Ascending aorta (tissue), 2 donors: Measurements from ENCODE around the gene VEZF1. TPM values are rescaled to one million over a fixed set of nuclear protein-coding genes. Genes with fewer than 3 reads are reported as not detected.

ENCODE experiments used
- DNase-seq, 2 donors: peaks; one replicate each; pipeline ENCODE4 v3.0.0-alpha.2; 2019; ENCODE audit warnings: low spot score in 2 of 2
- H3K27ac ChIP-seq, 2 donors: fragments of 200-600 bp; sonication (generic); one replicate each; pipeline ENCODE4 v1.5.1; 2016 to 2017; ENCODE audit warnings: mild to moderate bottlenecking in 1 of 2
- H3K27me3 ChIP-seq: fragments of 200-600 bp; sonication (generic); one replicate; pipeline ENCODE4 v1.5.1; 2017
- H3K36me3 ChIP-seq, 2 donors: fragments of 200-600 bp; sonication (generic); one replicate each; pipeline ENCODE4 v1.5.1; 2016
- H3K4me1 ChIP-seq, 2 donors: fragments of 200-600 bp; sonication (generic); one replicate each; pipeline ENCODE4 v1.5.1; 2016 to 2017; ENCODE audit warnings: mild to moderate bottlenecking in 1 of 2
- H3K4me3 ChIP-seq, 2 donors: fragments of 200-600 bp; sonication (generic); one replicate each; pipeline ENCODE4 v1.5.1; 2016 to 2017; ENCODE audit warnings: mild to moderate bottlenecking in 1 of 2
- H3K9me3 ChIP-seq, 2 donors: fragments of 200-600 bp; sonication (generic); one replicate each; pipeline ENCODE4 v1.5.1; 2016
- intact Hi-C: fragments of 100-400 bp; cut with DNase I; formaldehyde crosslinking; loops from one replicate; pipeline ENCODE4 v1.15.1; 2023
- total RNA-seq: library from RNA; depleted of rRNA; stranded (reverse); fragments of >200 nt; gene quantifications from one replicate; pipeline ENCODE4 v1.1.0, GENCODE V29; 2016
- TF ChIP-seq, protein P1 (sequence below), 3 experiments: fragments of 200-600 bp in 2 of 3; fragments of 450-650 bp in 1 of 3; sonication (generic) in 2 of 3; IDR thresholded peaks; one replicate each; pipeline ENCODE4 v1.5.1; 2016 to 2019; ENCODE audit warnings: antibody characterized with exemption in 3 of 3, mild to moderate bottlenecking in 1 of 3, moderate library complexity in 1 of 3

VEZF1 gene
- total RNA-seq, 1 donor from 2014 or later, result 47.4 TPM

DNA sequence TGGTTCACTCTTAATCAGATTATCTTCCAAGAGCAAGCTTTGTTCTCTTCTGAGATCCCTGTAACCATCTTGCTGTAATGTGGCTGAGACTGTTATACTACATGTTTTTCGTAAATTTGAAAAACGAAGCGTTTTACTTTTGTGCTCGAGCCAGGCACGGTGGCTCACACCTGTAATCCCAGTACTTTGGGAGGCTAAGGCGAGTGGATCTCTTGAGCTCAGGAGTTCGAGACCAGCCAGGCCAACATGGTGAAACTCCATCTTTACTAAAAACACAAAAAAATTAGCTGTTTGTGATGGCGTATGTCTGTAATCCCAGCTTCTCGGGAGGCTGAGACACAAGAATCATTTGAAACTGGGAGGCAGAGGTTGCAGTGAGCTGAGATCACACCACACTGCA is 40.7 kb downstream of the VEZF1 start:
- TF ChIP-seq, protein P1, sequence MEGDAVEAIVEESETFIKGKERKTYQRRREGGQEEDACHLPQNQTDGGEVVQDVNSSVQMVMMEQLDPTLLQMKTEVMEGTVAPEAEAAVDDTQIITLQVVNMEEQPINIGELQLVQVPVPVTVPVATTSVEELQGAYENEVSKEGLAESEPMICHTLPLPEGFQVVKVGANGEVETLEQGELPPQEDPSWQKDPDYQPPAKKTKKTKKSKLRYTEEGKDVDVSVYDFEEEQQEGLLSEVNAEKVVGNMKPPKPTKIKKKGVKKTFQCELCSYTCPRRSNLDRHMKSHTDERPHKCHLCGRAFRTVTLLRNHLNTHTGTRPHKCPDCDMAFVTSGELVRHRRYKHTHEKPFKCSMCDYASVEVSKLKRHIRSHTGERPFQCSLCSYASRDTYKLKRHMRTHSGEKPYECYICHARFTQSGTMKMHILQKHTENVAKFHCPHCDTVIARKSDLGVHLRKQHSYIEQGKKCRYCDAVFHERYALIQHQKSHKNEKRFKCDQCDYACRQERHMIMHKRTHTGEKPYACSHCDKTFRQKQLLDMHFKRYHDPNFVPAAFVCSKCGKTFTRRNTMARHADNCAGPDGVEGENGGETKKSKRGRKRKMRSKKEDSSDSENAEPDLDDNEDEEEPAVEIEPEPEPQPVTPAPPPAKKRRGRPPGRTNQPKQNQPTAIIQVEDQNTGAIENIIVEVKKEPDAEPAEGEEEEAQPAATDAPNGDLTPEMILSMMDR (IDR thresholded peaks at IDR 0.05), result no peak
- Histone ChIP-seq H3K4me1 (peaks cover 11 to 64% of the 10 kb centered on the region in 2 donors), H3K27me3 (no peaks in the 10 kb centered on the region), H3K4me3 (peak overlapping the region; percentile 37 to 54), H3K9me3 (no peaks in the 10 kb centered on the region), H3K27ac (peak overlapping the region; percentile 77 to 97), H3K36me3 (no peaks in the 10 kb centered on the region)
- DNase-seq, result no peak
- intact Hi-C loops, result no loop called here

DNA sequence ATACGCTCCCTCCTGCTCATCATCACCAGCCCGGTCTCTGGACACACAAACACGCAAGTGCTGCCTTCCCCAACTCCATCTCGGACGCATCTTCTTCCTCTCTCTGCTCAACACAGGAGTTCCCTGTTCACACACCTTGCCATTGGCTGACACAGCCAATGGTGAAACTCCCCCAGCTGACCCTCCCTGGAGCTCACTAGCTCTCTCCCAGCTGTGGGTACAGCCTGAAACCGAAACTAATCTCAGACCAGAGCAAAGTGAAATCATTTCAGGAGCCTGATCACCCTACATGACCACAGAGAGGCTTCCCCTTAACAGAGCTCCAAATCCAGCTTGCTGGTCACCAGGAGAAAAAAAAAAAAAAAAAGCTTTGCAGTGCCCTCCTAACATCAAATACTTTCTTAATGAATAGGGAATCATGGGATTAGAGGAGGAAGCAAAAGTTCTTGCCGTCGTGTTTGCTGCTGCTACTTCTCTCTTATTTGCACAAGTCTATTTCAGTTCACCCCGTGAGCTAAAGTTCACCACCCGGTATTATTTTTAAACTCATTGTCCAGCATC is 41.2 kb downstream of the VEZF1 start:
- Histone ChIP-seq H3K36me3 (no peaks in the 10 kb centered on the region), H3K4me3 (peak overlapping the region; percentile 37 to 54), H3K27ac (peak overlapping the region; percentile 77 to 97), H3K4me1 (peaks cover 11 to 67% of the 10 kb centered on the region in 2 donors), H3K9me3 (no peaks in the 10 kb centered on the region), H3K27me3 (no peaks in the 10 kb centered on the region)
- intact Hi-C loops, result no loop called here
- TF ChIP-seq, protein P1 (IDR thresholded peaks at IDR 0.05), result no peak
- DNase-seq, result no peak

DNA sequence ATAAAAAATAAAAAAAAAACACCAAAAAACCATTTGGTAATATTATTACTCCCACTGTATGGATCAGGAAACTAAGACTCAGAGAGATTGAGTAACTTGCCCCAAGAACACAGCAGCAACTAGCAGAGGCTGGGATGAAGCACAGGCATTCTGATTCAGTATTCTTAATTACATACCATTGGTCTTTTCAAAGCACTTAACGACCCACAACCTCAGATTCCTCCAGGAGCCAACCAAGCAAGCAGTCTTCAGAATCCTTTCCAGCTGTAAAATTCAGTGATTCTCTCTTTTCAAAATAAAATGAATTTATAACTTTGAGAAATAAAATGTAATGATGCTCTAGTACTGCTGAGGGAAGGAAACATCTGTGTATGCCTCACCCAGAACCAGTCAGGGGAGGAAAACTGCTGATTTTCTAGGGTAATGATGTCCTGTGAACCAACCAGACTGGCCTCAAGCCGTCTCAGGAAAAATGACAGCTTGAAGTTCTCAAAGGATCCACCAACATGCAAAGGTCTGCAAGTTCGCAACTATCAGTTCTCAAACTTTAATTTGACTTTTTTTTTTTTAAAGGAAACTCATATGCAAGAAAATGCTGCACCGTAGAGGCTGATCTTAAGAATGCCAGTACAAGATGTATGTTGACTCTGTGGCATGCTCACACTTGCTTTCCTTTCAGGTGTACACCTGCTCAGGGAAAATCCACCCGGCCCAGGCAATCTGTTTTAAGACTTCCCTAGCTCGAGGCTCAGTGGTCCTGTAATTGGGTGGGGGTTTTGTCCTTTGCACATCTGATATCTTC is 41.9 kb downstream of the VEZF1 start:
- H3K27me3 ChIP-seq, result no peaks in the 10 kb centered on the region
- H3K36me3 ChIP-seq, result no peaks in the 10 kb centered on the region
- intact Hi-C loops, result no loop called here
- peaks cover 11 to 66% of the 10 kb centered on the region in 2 donors for H3K4me1 ChIP-seq
- no peaks in the 10 kb centered on the region for H3K9me3 ChIP-seq
- TF ChIP-seq, protein P1 (IDR thresholded peaks at IDR 0.05), result no peak
- H3K27ac ChIP-seq, result peak overlapping the region; percentile 77 to 97
- DNase-seq, result no peak
- H3K4me3 ChIP-seq, result peak overlapping the region; percentile 37 to 54

DNA sequence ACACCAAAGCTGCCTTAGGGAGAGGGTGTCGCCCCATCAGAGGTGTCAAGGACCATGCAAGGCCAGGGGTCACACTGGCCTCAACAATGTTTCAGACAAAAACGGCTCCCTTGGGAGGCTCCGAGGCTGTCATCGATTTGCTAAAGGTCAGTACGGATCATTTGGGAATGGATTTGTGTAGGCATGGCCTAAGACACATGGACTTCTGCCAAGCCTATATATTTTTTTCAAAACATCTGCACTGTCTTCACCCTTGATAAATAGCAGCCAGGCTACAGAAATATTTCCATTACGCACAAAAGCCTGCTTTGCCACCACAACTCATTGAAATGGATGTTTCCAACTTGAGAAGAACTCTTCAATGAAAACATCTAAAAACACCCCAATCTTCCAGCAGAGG is 43.1 kb downstream of the VEZF1 start:
- H3K4me3 ChIP-seq, result no peak overlapping the region
- H3K9me3 ChIP-seq, result no peaks in the 10 kb centered on the region
- no peaks in the 10 kb centered on the region for H3K36me3 ChIP-seq
- no peak for DNase-seq
- H3K27ac ChIP-seq, result no peak overlapping the region
- no peaks in the 10 kb centered on the region for H3K27me3 ChIP-seq
- TF ChIP-seq, protein P1 (IDR thresholded peaks at IDR 0.05), result no peak
- H3K4me1 ChIP-seq, result peaks cover 11 to 60% of the 10 kb centered on the region in 2 donors
- intact Hi-C loops, result no loop called here

DNA sequence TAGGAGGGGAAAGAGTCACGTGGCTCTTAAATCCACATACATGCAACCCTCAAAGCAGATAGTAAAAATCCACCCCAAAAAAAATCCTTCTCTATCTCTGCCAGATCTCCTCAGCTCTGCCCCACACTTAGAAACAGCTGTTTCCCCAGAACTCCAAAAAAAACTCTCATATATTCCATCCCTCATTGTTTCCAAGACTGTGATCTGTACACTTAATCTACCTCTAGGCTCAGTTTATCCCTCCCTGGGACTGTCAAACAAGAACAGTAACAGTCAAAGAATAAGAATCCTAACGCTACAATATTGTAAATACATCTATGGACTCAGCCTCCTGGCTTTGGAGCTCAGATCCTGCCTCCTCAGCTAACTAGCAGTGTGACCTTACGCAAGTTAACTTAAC is 44.4 kb downstream of the VEZF1 start:
- H3K4me1 ChIP-seq, result peaks cover 5 to 49% of the 10 kb centered on the region in 2 donors
- intact Hi-C loops, result no loop called here

More for the DNA sequence above, 44.4 kb downstream of the VEZF1 start:
- H3K4me3 ChIP-seq, result no peak overlapping the region
- H3K27ac ChIP-seq, result no peak overlapping the region
- TF ChIP-seq, protein P1 (IDR thresholded peaks at IDR 0.05), result no peak
- H3K27me3 ChIP-seq, result no peaks in the 10 kb centered on the region
- H3K36me3 ChIP-seq, result no peaks in the 10 kb centered on the region
- no peak for DNase-seq
- H3K9me3 ChIP-seq, result no peaks in the 10 kb centered on the region
